Kidney capillary endothelial cell (primary cell): ENCODE measurements around the gene MYO18B.

Experiments
- DNase-seq: peaks from one replicate; pipeline ENCODE4 v3.0.0-alpha.2; 2018; ENCODE audit warnings: low spot score

MYO18B gene

GRCh38 chr22:26053737-26054316 lies 311.8 kb downstream of the MYO18B start:
- DNase-seq = no peak

GRCh38 chr22:26054841-26055605 lies 313.0 kb downstream of the MYO18B start:
- DNase-seq = no peak

- DNase-seq = no peak
Observed at GRCh38 chr22:26055693-26056092, 313.7 kb downstream of the MYO18B start.

GRCh38 chr22:26056455-26057200 lies 314.6 kb downstream of the MYO18B start:
- no peak for DNase-seq

GRCh38 chr22:26057731-26058130 lies 315.7 kb downstream of the MYO18B start:
- DNase-seq = no peak

GRCh38 chr22:26064048-26064447 lies 322.1 kb downstream of the MYO18B start:
- no peak for DNase-seq

- no peak for DNase-seq
Observed at GRCh38 chr22:26065847-26066246, 323.9 kb downstream of the MYO18B start.

- DNase-seq = no peak
Observed at GRCh38 chr22:26066534-26066933, 324.5 kb downstream of the MYO18B start.

GRCh38 chr22:26068571-26068970 lies 326.6 kb downstream of the MYO18B start:
- DNase-seq = no peak

- no peak for DNase-seq
Observed at GRCh38 chr22:26072621-26073020, 330.6 kb downstream of the MYO18B start.

- DNase-seq = no peak
Observed at GRCh38 chr22:26075251-26075650, 333.3 kb downstream of the MYO18B start.

GRCh38 chr22:26079009-26079408 lies 337.0 kb downstream of the MYO18B start:
- no peak for DNase-seq
